ENCODE results near the gene HJURP. TPM values are rescaled to one million over a fixed set of nuclear protein-coding genes. Genes with fewer than 3 reads are reported as not detected.

Gene HJURP
- total RNA-seq, 4 donors from 2014 or later: 0.15 to 3.1 (median 2.5) TPM; not detected in 1

- H3K9me3 ChIP-seq: peaks cover 0 to 7% (median 0%) of the 10 kb centered on the region in 3 donors
- H3K4me3 ChIP-seq: no peak overlapping the region
- 18 to 60% methylated on average over 1 to 2 of the region's 18 CpGs for WGBS, 2 donors (ENCODE audit: low coverage in 1 of 2)
- H3K27ac ChIP-seq: no peak overlapping the region
- no peaks in the 10 kb centered on the region for H3K36me3 ChIP-seq
- no peak for ATAC-seq
- TF ChIP-seq EP300 (IDR thresholded peaks at IDR 0.05) (no peak), POLR2AphosphoS5 (IDR thresholded peaks at IDR 0.05) (no peak)
- H3K4me1 ChIP-seq: no peaks in the 10 kb centered on the region
- peaks cover 6% of the 10 kb centered on the region for H3K27me3 ChIP-seq
Observed at GRCh38 chr2:233819884-233820773, 34.2 kb downstream of the HJURP start.

GRCh38 chr2:233818639-233819621 lies 35.4 kb downstream of the HJURP start:
- Histone ChIP-seq H3K4me3 (no peak overlapping the region), H3K36me3 (no peaks in the 10 kb centered on the region), H3K9me3 (peaks cover 0 to 7% (median 0%) of the 10 kb centered on the region in 3 donors), H3K27me3 (peaks cover 6% of the 10 kb centered on the region), H3K4me1 (no peaks in the 10 kb centered on the region), H3K27ac (no peak overlapping the region)
- ATAC-seq: no peak
- TF ChIP-seq POLR2A (IDR thresholded peaks at IDR 0.05) (no peak), EP300 (IDR thresholded peaks at IDR 0.05) (no peak), POLR2AphosphoS5 (IDR thresholded peaks at IDR 0.05) (no peak), CTCF (IDR thresholded peaks at IDR 0.05) (no peak)
- 92 to 100% methylated on average over 1 to 2 of the region's 17 CpGs for WGBS, 2 donors (ENCODE audit: low coverage in 1 of 2)

GRCh38 chr2:233817995-233818638 lies 36.2 kb downstream of the HJURP start:
- ATAC-seq: no peak
- peaks cover 7% of the 10 kb centered on the region for H3K27me3 ChIP-seq
- TF ChIP-seq CTCF (IDR thresholded peaks at IDR 0.05) (no peak), EP300 (IDR thresholded peaks at IDR 0.05) (no peak), POLR2AphosphoS5 (IDR thresholded peaks at IDR 0.05) (no peak), POLR2A (IDR thresholded peaks at IDR 0.05) (no peak)
- H3K4me3 ChIP-seq: no peak overlapping the region
- H3K36me3 ChIP-seq: no peaks in the 10 kb centered on the region
- H3K9me3 ChIP-seq: peaks cover 0 to 7% (median 0%) of the 10 kb centered on the region in 3 donors
- H3K4me1 ChIP-seq: no peaks in the 10 kb centered on the region
- WGBS, 2 donors (ENCODE audit: low coverage in 1 of 2): 76 to 100% methylated on average over 1 to 3 of the region's 11 CpGs
- H3K27ac ChIP-seq: no peak overlapping the region

GRCh38 chr2:233817361-233817911 lies 36.9 kb downstream of the HJURP start:
- 20% methylated on average over 1 of the region's 3 CpGs; no CpG with 5 or more reads in 1 of the 2 donors for WGBS, 2 donors (ENCODE audit: low coverage in 1 of 2)
- Histone ChIP-seq H3K9me3 (peaks cover 0 to 7% (median 0%) of the 10 kb centered on the region in 3 donors), H3K27me3 (peaks cover 9% of the 10 kb centered on the region), H3K4me3 (no peak overlapping the region), H3K4me1 (no peaks in the 10 kb centered on the region), H3K36me3 (no peaks in the 10 kb centered on the region), H3K27ac (no peak overlapping the region)
- TF ChIP-seq CTCF (IDR thresholded peaks at IDR 0.05): no peak
- TF ChIP-seq POLR2A (IDR thresholded peaks at IDR 0.05): no peak
- TF ChIP-seq POLR2AphosphoS5 (IDR thresholded peaks at IDR 0.05): no peak
- no peak for TF ChIP-seq EP300 (IDR thresholded peaks at IDR 0.05)
- peak; percentile 13 for ATAC-seq

All from gastroesophageal sphincter (tissue), 4 donors.